Stimulated activated naive CD4-positive, alpha-beta T cell (primary cell): Measurements from ENCODE around the gene PTK7.
"Not testable (repeated sequence)": the region's sequence is repeated elsewhere in the genome, so short reads cannot be mapped to it uniquely, and the experiment has no call there.

Source experiments
- DNase-seq, 6 experiments: peaks; one replicate each; lab custom pipeline; 2025; lab: John Stamatoyannopoulos, UW

Gene PTK7

DNA sequence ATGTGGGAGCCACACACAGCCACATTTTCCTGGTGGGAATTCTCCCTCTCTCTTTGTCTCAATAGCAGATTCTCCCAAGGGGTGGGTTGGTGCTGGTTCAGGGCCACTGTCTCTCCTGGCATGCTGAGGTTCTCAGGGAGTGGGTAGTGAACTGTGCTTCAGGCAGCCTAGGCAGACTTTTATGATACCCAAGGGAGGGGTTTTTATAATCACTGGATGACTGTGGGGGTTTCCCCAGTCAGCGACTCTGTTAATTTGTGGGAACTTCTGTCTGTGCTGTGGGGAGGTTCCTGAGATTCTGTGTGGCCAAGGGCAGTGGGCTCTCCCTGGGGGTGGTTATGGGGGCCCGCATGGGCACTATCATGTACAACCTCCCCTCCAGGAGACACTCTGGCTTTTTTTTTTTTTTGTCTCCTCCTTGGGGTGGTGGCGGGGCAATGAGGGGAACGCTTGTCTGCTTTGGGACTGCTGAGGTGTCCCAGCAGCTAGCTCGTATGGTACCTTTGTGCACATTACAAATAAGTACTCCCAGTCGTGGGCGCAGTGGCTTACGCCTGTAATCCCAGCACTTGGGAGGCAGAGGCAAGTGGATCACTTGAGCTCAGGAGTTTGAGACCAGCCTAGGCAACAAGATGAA, 10.0 kb downstream of the PTK7 start:
- no peak for DNase-seq

DNA sequence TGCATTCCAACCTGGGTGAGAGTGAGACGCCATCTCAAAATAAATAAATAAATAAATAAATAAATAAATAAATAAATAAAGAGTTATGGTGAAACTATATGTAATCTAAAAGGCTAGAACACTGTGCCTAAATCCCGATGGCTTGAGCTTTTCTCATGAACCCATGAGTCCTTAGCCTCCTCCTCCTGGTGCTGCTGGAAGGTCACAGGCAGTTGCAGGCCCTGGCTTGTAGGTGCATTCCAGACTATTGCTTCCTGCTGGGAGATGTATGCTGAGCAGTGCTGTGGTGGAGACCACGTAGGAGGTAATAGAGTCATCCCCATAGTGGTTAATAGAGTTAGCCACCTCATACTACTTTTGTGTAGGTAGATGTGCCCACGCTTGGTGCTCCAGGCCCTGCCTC, 12.5 kb downstream of the PTK7 start:
- DNase-seq: no peak

DNA sequence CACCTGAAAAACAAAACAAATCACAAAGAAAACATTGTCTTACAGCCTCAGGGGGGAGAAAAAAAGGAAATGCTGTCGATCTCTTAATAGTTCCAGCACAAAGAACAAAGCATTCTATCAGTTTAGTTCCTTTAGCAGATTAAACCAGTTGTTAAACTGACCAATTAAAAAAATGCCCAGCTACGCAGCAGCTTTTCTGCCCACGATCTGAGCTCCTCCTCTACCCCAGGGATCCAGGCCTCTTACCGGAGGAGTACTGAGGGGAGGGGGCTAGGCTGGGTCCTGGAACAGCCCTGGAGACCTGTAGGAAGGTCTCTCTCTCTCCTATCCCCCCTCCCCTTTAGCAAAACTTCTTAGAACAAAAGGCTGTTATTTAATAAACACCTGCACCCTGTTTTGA, 13.4 kb downstream of the PTK7 start:
- DNase-seq: no peak

DNA sequence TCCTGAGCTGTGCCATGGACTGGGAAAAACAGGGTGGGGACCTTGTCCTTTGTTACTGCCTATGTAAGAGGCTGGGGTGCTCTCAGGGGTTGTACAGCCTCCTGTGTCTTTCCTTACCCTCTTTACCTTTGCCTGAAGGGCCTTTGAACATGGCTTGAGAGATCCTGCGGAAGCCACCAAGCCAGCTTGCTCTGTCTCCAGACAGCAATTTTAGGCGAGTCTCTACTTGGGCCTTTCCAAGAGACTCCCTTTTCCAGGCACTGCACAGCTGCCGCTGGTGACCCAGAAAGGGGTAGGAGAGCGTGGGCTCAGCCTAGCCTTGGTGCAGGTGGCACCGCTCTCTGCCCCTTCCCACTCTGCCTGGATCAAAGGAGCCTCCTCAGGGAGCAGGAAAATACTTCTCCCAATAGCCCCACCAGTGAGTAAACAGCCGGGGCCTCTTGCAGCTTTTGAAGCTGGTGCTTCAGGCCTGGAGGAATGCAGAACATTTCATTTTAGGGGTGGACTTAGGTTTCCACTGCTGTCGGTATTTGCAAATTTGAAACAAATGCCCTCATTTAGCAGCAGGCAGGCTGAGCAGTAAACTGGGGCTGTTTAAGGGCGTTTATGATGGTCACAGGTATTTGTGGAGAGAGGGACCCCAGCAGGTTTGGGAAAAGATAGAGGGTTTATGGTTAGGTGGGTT, 13.9 kb downstream of the PTK7 start:
- DNase-seq: no peak

DNA sequence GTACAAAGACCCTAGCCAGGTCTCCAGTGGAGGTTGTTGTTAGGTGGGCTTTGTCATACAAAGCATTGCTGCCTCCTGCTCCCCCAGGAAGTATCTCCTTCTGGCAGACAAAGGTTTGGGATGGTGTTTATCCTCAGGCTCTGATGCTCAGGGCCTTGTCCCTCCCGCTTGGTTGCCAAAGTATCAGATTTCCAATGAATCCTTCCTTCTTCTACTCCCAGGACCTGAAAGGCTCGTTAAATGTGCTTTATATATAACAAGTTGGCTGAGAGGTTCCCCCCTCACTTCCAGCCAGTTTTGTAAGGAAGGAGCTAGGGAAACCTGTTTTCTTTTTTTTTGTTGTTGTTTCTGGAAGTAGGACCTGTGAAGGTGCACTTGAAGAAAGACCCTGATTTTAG, 14.4 kb downstream of the PTK7 start:
- DNase-seq: no peak

DNA sequence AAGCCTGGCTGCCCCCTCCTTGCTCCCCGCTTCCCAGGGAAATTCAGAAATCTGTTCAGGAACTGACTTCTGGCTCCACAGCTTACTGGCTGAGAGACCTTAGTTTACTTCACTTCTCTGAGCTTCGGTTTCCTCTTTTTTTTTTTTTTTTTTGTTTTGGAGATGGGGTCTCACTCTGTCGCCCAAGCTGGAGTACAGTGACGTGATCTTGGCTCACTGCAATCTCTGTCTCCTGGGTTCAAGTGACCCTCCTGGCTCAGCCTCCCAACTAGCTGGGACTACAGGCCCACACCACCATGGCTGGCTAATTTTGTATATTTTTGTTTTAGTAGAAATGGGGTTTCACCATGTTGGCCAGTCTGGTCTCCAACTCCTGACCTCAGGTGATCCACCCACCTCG, 14.9 kb downstream of the PTK7 start:
- DNase-seq: no peak

DNA sequence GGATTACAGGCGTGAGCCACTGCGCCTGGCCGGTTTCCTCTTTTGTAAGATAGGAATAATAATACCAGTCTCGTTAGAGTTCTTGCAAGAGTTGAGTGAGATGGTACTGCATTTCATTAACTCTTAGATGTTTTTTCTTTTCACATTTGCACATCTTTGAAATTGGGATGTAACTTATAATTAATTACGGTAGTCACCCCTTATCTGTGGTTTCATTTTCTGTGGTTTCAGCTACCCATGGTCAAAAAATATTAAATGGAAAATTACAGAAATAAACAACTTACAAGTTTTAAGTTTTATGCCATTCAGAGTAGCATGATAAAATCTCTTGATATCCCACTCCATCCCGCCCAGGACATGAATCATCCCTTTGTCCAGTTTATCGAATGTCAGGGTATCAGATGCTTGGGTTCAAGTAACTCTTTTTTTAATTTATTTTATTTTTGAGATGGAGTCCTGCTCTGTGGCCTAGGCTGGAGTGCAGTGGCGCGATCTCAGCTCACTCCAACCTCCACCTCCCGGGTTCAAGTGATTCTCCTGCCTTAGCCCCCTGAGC, 15.4 kb downstream of the PTK7 start:
- no peak for DNase-seq

DNA sequence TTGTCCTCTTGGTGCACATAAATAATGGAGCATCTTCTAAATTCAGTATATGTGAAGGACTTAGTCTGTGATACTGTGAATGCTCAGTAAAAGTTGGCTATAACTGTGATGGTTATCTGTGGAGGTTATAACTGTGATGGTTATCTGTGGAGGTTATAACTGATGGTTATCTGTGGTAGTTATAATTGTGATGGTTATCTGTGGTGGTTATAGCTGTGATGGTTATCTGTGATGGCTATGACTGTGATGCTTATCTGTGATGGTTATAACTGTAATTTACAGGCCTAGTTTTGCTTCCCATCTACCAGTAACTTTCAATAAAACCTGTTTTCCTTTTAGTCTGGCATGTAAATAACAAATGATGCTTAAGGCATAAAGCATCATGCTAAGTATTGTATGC, 16.5 kb downstream of the PTK7 start:
- no peak for DNase-seq

DNA sequence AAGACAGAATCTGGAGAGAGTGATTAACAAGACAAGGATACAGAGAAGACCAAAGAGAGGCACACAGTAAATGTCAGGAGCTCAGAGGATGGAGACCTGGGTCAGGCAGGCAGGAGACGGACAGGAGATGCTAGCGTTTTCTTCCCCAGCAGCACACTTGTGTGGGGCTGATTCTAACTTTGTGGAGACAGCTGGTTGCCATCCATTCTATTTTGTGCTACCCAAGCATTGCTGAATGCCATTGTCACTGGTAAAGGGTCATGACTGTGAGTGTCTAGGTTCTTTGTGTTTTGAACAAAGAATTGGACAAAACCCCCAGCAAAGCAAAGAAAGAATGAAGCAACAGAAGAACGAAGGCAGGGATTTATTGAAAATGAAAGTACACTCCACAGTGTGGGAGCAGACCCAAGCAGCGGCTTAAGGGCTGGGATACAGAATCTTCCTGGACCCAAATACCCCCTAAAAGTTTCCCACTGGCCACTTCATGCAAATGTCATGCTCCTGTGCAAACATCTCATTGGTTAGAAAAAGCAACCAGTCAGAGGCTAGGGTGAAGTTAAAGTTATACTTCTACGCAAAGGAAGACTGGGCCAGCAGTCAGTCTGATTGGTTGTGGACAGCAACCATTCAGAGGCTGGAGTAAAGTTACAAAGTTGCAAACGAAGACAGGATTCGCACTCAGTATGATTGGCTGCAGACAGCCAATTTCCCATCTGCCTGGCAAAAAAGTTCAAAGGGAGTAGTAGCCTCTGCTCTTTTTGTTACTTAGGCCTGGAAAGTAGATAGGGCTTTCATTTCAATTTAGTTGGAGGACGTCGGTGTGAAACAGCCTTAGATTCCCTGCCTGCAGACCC, 17.5 kb downstream of the PTK7 start:
- no peak for DNase-seq

DNA sequence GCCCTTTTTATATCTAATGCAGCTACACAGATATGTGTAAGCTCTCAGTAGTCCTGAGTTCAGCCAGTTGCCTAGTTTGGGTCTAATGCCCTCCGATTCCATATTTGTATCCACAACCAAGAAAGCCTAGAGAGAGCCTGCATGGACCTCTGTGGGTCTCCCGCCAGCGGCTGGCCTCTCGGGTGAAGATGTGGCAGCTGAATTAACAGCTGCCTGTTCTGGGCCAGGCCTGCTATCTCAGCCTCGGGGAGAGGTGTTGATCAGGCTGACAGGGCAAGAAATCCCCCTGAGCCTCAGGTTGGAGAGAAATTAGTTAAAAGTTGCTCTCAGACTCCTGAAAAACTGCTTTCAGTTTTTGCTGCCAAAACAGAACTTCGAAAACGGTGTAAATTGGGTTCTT, 19.8 kb downstream of the PTK7 start:
- DNase-seq: no peak

DNA sequence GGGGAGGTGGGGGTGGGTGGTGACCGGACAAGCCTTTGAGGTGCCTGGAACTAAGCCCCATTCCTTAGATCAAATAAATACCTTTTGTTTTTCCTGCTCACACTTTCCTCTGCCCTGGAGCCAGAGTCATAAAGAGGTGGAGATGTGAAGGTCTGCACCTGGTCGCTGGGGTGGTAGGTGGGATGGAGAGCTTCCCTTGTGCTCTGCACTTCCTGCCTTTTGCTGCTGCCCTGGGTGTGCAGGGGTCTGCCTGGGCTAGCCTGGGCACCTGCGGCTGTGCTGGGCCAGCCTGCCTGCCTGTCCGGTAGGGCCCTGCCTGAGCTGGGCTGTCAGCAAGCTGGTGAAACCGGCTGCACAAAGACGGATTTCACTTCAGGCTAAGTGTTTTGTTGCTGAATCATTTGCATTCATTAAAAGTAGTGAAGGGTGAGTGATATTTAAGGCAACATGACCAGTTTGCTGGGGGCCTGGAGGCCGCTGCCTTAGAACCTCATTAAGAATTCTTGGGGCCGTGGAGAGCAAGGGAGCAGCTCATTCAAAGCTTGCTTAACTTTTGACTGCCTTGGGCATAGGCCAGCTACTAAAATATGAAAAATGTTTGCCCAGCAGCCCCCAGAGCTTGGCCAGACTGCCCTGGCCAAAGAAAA, 20.5 kb downstream of the PTK7 start:
- DNase-seq: no peak

DNA sequence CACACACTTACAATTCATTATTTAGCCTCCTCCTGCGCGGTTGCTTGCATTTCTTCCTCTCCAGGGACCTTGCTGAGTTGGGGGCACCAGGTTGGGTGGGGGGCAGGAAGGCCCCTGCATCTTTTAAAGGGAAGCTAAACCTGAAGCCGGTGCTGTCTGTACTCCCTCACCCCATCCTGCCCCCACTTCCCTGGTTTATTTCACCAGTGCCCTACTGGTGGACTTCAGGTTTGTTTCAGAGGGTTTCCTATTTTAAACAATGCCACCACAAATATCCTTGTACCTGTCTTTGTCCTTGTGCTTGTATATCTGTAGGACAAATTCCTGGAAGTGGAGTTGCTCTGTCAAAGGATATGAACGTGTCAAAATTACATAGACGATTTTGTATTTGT, 21.0 kb downstream of the PTK7 start:
- no peak for DNase-seq

DNA sequence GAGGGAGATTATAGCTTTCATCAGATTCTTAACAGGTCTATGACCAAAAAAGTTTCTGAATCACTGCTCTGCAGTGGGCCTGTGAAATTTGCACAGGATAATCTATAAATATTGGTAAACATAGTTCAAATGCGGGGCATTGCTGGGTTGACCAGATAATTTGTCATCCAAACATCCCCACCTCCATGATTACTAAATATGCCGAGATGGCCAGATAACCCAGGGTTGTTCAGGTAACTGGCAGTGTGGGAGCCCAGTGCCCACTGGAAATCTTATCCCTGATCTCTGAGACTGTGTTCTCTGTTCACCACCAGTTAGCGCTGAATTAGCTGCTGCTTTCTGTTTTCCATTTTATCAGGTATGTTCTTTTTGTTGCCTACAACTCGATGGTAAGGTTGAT, 21.4 kb downstream of the PTK7 start:
- no peak for DNase-seq

DNA sequence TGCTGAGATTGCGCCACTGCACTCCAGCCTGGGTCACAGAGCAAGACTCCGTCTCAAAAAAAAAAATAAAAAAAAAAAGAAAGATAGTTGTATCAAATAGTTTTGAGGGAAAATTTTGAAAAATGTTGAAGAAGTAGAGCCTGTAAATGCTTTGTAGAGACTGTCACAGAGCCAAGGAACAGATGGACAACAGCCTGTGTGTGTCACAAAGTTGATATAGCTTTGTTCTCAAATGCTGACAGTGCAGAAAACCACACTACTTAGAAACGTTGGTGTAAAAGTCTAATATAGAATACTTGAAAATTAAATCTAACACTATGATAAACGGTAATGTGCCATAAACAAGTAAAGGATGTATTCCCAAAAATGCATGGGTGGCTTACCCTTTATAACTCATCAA, 25.4 kb downstream of the PTK7 start:
- DNase-seq: no peak

DNA sequence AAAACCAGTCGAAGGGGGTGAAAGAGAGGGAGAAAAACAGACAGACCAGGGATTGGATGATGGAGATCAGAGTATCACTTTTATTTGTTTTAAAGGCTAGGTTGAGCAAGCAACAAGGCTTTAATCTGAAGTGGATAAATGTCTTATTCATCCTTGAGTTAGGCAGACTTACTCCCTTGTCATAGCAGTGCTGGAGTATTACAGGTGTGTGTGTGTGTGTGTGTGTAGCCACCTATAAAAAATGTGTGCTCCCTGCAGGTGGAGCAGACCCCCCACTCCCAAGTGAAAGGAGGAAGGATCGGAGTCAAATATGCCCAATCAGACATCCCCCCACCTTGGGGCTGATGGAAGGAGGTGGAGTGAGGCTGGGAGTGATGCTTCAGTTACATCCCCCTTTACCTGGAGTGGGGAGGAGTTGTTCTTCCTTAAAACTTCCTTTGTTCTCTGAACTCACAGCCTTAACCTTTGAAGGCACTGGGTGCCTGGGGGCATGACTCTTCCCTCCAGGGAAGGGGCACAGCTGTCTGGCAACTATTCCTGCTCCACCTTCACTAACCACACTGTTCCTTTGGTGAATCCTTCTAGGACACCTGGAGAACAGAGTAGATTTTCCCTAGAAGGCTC, 27.3 kb downstream of the PTK7 start:
- DNase-seq: no peak

DNA sequence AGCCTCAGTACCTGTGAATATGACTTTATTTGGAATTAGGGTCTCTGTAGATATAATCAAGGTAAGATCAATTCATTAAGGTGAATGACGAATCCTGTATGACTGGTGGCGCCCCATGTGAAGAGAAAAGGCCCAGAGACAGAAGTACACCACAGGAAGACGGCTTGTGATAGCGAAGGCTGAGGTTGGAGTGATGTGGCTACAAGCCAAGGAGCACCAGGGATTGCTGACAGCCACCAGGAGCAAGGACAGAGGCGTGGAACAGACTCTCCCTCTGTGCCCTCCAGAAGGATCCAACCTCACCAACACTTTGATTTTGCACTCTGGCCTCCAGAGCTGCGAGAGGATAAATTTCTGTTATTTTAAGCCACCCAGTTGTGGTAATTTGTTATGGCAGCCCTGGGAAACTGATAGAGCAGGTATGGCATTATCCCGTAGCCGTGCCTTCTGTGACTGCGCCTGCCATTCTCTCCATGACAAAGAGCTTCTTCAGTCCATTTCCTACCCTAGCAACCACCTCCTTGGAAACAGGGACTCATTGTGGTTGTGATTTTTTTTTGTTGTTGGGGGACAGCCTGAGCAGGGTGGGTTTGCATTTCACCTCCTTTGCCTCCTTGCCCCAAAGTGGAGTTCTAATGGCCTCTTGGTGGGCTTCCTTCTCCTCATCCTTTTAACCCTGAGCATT, 29.6 kb downstream of the PTK7 start:
- no peak for DNase-seq

DNA sequence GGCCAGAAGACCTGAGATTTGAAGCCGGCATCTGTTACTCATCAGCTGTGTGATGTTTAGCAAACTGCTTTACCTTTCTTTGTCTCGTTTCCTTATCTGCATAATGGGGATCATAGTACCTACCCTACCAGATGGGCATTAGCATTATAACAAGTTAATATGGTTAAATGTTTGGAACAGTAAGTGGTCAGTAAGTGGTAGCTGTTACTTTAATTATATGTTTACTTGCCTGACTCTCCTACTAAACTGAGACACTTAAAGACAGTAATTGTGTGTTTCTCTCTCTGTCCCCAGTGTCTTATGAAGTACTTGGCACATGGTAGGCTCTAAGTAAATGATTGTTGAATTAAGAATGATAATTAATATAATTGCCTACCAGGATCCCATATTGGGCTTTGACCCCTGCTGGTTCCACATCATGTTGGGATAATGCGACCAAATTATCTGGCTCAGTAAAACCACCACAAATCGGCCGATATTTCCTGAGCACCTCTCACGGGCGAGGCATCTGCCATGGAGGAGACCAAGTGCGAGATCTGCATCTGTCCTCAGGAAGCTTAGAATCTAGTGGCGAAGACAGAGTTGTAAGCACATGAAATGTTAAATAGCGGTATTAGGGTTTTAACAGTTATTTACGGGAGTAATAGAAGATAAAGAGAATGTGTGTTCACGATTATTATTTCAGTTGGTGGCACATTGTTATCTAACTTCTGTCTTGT, 31.4 kb downstream of the PTK7 start:
- no peak for DNase-seq

DNA sequence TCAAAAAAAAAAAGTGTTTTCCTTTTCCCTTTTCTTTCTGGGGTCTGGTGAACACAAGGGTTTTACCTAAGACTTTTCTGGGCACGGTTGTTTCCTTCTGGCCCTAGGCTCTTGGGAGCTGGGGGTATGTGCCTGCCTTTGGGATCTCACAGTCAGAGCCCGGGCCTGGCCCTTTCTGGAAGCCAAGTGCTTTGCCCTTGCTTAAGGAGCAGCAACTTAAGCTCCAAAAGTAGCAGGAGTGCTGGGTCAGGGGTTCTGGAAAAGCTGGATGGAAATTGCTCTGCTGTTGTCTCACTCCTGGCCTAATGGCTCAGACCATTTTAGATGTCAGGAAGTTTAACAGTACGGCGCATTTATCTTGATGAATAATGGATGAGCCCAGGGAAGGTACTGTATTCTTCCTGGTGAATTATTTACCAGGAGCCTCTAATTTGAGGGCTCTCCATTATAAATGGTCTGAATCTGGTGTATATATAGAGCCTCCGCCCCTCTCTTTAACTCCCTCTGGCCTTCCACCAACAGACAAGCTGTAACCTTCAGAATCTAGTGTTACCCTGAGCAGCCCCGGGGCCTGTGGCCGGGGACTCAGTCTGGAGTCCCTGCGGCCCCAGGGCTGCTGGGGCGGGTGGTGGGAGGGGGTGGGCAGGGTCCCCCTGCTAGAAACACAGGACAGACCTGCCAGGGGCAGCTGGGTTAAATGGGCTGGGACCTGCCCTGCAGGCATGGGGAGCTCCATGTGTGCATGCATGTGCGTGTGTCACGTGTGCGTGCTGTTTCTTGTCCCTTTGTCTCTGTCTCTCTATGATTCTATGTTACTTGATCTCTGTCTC, 37.5 kb downstream of the PTK7 start:
- no peak for DNase-seq

DNA sequence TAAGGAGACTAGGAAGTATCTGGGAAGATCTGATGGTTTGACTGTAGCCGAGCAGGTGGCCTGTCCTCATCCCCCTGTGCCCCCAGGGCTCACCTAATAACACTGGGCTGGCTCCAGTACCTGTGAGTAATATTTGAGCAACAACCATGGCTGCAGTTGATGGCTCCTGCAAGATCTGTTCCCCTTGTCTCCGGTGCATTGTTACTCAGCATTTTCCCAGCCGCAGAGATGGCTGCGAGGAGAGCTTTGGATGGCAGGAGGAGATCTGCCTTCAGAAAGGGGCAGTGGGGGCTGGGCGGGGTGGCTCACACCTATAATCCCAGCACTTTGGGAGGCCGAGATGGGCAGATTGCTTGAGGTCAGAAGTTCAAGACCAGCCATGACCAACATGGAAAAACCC, 39.3 kb downstream of the PTK7 start:
- no peak for DNase-seq

DNA sequence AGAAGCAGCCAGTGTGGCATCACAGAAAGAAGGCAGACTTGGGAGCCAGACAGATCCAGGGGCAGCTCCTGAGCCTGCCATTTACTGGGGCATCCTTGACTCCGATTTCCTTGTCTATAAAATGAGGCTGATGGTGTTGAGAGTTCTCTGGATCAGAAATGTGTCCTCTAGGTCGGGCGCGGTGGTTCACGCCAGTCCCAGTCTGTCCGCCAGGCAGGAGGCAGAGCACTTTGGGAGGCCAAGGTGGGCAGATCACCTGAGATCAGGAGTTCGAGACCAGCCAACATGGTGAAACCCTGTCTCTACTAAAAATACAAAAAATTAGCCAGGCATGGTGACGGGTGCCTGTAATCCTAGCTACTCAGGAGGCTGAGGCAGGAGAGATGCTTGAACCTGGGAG, 41.4 kb downstream of the PTK7 start:
- DNase-seq: not testable (repeated sequence)
